HEK293 (cell line): Measurements from ENCODE around the gene PARVA.

ENCODE experiments used
- CTCF ChIA-PET: fragments of 350-600 bp; formaldehyde crosslinking; extraction: SDS; loops from one replicate; lab custom pipeline; 2021; ENCODE audit warnings: antibody characterized with exemption; lab: Yijun Ruan, JAX
- POLR2A ChIA-PET: fragments of 300-600 bp; formaldehyde crosslinking; extraction: SDS; loops from one replicate; lab custom pipeline; 2020; ENCODE audit warnings: antibody characterized with exemption, inconsistent platforms; lab: Yijun Ruan, JAX
- H3K27ac ChIP-seq: fragments of 200-500 bp; sonication (Bioruptor generic); 2 replicates; pipeline ENCODE4 v1.5.1; 2014; ENCODE audit warnings: low read depth, low read length, control low read depth, inconsistent platforms; ENCODE audit errors: extremely low read depth
- H3K36me3 ChIP-seq, 2 experiments: fragments of 200-500 bp in 1 of 2; sonication (Bioruptor generic) in 1 of 2; 1 replicate in 1 of 2; 2 replicates in 1 of 2; pipeline ENCODE4 v1.5.1; 2014 to 2017; ENCODE audit warnings: inconsistent platforms in 2 of 2, low read length in 2 of 2; ENCODE audit not compliant: control insufficient read depth in 2 of 2, insufficient read depth in 1 of 2
- H3K4me1 ChIP-seq: fragments of 200-500 bp; sonication (Bioruptor generic); 2 replicates; pipeline ENCODE4 v1.5.1; 2014; ENCODE audit warnings: mild to moderate bottlenecking, low read length, inconsistent platforms; ENCODE audit not compliant: control insufficient read depth, insufficient read depth
- H3K4me3 ChIP-seq: 2 replicates; pipeline ENCODE4 v1.5.1; 2011; ENCODE audit warnings: low read depth, mild to moderate bottlenecking, control low read depth, low read length, moderate library complexity
- H3K9me3 ChIP-seq: fragments of 200-500 bp; sonication (Bioruptor generic); 2 replicates; pipeline ENCODE4 v1.5.1; 2014; ENCODE audit warnings: low read depth, low read length, inconsistent platforms; ENCODE audit not compliant: control insufficient read depth, insufficient read depth
- GFI1B ChIP-seq: fragments of 450-650 bp; formaldehyde crosslinking; IDR thresholded peaks from 2 replicates; pipeline ENCODE4 v1.5.1; 2016; ENCODE audit warnings: missing biosample characterization, missing genetic modification characterization
- KLF7 ChIP-seq: fragments of 450-650 bp; formaldehyde crosslinking; IDR thresholded peaks from 2 replicates; pipeline ENCODE4 v1.5.1; 2016; ENCODE audit warnings: missing biosample characterization, missing genetic modification characterization, borderline replicate concordance
- MEIS1 ChIP-seq: sonication (generic); formaldehyde crosslinking; IDR thresholded peaks from 2 replicates; pipeline ENCODE4 v1.8.1; 2022; ENCODE audit warnings: missing genetic modification reagents, mild to moderate bottlenecking, borderline replicate concordance
- SP3 ChIP-seq: fragments of 450-650 bp; formaldehyde crosslinking; IDR thresholded peaks from 2 replicates; pipeline ENCODE4 v1.5.1; 2016; ENCODE audit warnings: missing biosample characterization, missing genetic modification characterization
- ZBTB20 ChIP-seq: fragments of 450-650 bp; formaldehyde crosslinking; IDR thresholded peaks from 2 replicates; pipeline ENCODE4 v1.5.1; 2016; ENCODE audit warnings: missing biosample characterization, missing genetic modification characterization
- ZNF114 ChIP-seq: fragments of 450-650 bp; formaldehyde crosslinking; IDR thresholded peaks from 2 replicates; pipeline ENCODE4 v1.5.0; 2017; ENCODE audit warnings: missing biosample characterization, missing genetic modification characterization
- ZNF211 ChIP-seq: fragments of 450-650 bp; formaldehyde crosslinking; IDR thresholded peaks from 2 replicates; pipeline ENCODE4 v1.5.1; 2016; ENCODE audit warnings: low read depth, missing biosample characterization, missing genetic modification characterization
- ZNF747 ChIP-seq: fragments of 450-650 bp; formaldehyde crosslinking; IDR thresholded peaks from 2 replicates; pipeline ENCODE4 v1.5.1; 2016; ENCODE audit warnings: missing biosample characterization, missing genetic modification characterization
- ZNF777 ChIP-seq: fragments of 450-650 bp; formaldehyde crosslinking; IDR thresholded peaks from 2 replicates; pipeline ENCODE4 v1.5.1; 2017; ENCODE audit warnings: missing biosample characterization, missing genetic modification characterization, borderline replicate concordance
- ZXDB ChIP-seq: fragments of 450-650 bp; formaldehyde crosslinking; IDR thresholded peaks from 2 replicates; pipeline ENCODE4 v1.5.1; 2016; ENCODE audit warnings: missing biosample characterization, missing genetic modification characterization
- TF ChIP-seq, protein P1 (sequence below): fragments of 450-650 bp; formaldehyde crosslinking; IDR thresholded peaks from 2 replicates; pipeline ENCODE4 v1.5.1; 2016; ENCODE audit warnings: missing biosample characterization, missing genetic modification characterization
- TF ChIP-seq, protein P2 (sequence below): fragments of 450-650 bp; formaldehyde crosslinking; conservative IDR thresholded peaks from 2 replicates; pipeline ENCODE4 v1.5.1; 2016; ENCODE audit warnings: low read depth, missing biosample characterization, missing genetic modification characterization
- TF ChIP-seq, protein P3 (sequence below): fragments of 450-650 bp; formaldehyde crosslinking; conservative IDR thresholded peaks from 2 replicates; pipeline ENCODE4 v1.5.1; 2016; ENCODE audit warnings: low read depth, missing biosample characterization, missing genetic modification characterization
- TF ChIP-seq, protein P4 (sequence below): fragments of 450-650 bp; IDR thresholded peaks from 2 replicates; pipeline ENCODE4 v1.5.1; 2018; ENCODE audit warnings: missing biosample characterization, mild to moderate bottlenecking, missing genetic modification characterization

PARVA gene

DNA sequence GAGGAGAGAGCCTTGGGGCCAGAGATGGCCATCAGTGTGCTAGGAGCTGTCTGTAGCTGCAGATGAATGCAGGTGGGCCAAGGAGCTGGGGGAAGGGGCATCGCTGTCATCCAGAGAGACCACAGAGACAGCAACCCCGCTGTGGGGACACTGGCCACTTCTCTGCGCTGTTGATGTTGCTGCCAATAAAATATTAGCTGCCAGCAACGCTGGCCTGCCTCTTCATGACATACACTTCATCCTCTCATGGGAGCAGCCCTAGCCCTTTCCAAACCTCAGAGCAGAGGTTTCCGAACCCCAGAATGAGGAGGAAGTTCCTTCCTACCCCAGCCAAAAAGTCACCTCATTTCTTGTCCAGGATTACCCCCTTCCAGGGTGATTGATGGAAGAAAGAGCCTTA lies 106.2 kb downstream of the PARVA start (continued):
- TF ChIP-seq ZNF777 (tag by site-specific recombination) (no peak), ZNF211 (tag by site-specific recombination) (no peak), ZXDB (no peak), GFI1B (tag by site-specific recombination) (no peak), SP3 (tag by site-specific recombination) (no peak), MEIS1 (CRISPR knock-in tag) (no peak), ZNF747 (tag by site-specific recombination) (no peak), ZBTB20 (no peak)
- TF ChIP-seq, protein P1, sequence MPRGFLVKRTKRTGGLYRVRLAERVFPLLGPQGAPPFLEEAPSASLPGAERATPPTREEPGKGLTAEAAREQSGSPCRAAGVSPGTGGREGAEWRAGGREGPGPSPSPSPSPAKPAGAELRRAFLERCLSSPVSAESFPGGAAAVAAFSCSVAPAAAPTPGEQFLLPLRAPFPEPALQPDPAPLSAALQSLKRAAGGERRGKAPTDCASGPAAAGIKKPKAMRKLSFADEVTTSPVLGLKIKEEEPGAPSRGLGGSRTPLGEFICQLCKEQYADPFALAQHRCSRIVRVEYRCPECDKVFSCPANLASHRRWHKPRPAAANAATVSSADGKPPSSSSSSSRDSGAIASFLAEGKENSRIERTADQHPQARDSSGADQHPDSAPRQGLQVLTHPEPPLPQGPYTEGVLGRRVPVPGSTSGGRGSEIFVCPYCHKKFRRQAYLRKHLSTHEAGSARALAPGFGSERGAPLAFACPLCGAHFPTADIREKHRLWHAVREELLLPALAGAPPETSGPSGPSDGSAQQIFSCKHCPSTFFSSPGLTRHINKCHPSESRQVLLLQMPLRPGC, result no peak
- TF ChIP-seq, protein P2, sequence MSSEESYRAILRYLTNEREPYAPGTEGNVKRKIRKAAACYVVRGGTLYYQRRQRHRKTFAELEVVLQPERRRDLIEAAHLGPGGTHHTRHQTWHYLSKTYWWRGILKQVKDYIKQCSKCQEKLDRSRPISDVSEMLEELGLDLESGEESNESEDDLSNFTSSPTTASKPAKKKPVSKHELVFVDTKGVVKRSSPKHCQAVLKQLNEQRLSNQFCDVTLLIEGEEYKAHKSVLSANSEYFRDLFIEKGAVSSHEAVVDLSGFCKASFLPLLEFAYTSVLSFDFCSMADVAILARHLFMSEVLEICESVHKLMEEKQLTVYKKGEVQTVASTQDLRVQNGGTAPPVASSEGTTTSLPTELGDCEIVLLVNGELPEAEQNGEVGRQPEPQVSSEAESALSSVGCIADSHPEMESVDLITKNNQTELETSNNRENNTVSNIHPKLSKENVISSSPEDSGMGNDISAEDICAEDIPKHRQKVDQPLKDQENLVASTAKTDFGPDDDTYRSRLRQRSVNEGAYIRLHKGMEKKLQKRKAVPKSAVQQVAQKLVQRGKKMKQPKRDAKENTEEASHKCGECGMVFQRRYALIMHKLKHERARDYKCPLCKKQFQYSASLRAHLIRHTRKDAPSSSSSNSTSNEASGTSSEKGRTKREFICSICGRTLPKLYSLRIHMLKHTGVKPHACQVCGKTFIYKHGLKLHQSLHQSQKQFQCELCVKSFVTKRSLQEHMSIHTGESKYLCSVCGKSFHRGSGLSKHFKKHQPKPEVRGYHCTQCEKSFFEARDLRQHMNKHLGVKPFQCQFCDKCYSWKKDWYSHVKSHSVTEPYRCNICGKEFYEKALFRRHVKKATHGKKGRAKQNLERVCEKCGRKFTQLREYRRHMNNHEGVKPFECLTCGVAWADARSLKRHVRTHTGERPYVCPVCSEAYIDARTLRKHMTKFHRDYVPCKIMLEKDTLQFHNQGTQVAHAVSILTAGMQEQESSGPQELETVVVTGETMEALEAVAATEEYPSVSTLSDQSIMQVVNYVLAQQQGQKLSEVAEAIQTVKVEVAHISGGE (tag by site-specific recombination), result no peak
- TF ChIP-seq, protein P3, sequence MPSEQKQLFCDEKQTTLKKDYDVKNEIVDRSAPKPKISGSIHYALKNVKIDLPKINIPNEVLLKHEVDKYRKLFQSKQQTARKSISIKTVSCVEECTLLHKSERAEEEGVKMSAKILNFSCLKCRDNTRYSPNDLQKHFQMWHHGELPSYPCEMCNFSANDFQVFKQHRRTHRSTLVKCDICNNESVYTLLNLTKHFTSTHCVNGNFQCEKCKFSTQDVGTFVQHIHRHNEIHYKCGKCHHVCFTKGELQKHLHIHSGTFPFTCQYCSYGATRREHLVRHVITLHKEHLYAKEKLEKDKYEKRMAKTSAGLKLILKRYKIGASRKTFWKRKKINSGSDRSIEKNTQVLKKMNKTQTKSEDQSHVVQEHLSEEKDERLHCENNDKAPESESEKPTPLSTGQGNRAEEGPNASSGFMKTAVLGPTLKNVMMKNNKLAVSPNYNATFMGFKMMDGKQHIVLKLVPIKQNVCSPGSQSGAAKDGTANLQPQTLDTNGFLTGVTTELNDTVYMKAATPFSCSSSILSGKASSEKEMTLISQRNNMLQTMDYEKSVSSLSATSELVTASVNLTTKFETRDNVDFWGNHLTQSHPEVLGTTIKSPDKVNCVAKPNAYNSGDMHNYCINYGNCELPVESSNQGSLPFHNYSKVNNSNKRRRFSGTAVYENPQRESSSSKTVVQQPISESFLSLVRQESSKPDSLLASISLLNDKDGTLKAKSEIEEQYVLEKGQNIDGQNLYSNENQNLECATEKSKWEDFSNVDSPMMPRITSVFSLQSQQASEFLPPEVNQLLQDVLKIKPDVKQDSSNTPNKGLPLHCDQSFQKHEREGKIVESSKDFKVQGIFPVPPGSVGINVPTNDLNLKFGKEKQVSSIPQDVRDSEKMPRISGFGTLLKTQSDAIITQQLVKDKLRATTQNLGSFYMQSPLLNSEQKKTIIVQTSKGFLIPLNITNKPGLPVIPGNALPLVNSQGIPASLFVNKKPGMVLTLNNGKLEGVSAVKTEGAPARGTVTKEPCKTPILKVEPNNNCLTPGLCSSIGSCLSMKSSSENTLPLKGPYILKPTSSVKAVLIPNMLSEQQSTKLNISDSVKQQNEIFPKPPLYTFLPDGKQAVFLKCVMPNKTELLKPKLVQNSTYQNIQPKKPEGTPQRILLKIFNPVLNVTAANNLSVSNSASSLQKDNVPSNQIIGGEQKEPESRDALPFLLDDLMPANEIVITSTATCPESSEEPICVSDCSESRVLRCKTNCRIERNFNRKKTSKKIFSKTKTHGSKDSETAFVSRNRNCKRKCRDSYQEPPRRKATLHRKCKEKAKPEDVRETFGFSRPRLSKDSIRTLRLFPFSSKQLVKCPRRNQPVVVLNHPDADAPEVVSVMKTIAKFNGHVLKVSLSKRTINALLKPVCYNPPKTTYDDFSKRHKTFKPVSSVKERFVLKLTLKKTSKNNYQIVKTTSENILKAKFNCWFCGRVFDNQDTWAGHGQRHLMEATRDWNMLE (tag by site-specific recombination), result no peak
- TF ChIP-seq, protein P4, sequence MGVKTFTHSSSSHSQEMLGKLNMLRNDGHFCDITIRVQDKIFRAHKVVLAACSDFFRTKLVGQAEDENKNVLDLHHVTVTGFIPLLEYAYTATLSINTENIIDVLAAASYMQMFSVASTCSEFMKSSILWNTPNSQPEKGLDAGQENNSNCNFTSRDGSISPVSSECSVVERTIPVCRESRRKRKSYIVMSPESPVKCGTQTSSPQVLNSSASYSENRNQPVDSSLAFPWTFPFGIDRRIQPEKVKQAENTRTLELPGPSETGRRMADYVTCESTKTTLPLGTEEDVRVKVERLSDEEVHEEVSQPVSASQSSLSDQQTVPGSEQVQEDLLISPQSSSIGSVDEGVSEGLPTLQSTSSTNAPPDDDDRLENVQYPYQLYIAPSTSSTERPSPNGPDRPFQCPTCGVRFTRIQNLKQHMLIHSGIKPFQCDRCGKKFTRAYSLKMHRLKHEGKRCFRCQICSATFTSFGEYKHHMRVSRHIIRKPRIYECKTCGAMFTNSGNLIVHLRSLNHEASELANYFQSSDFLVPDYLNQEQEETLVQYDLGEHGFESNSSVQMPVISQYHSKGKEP (tag by site-specific recombination), result no peak

DNA sequence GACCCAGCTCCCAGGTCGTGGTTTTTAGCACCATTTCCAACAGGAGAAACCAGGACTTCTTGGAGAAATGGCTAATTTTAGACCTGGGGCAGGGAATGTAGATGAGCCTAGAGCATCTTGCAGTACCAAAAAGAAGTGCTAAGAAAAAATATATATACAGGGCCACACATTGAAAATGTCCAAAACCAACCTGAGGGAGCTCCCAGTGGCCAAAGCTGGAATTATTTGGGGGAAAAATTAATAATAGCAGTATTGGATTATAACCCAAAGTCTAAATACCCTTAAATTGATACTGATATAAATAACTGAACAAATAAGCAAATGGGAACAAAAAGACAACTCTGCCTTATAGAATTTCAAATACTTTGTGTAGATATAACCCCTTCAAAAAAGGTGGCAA lies 108.0 kb downstream of the PARVA start:
- ChIA-PET POLR2A (no interaction called here), CTCF (interaction anchor here (0.6 to 1.1 kb wide), 7 partner anchors 9 to 408 kb away, joined by 3 to 7 read pairs (median 3); no protein-coding TSS in a partner anchor)
- Histone ChIP-seq H3K4me1 (no peaks in the 10 kb centered on the region), H3K9me3 (no peaks in the 10 kb centered on the region), H3K27ac (no peak overlapping the region), H3K36me3 (peaks cover 0 to 3% of the 10 kb centered on the region in 2 experiments; a peak in 1 of 3 replicates), H3K4me3 (no peak overlapping the region)
- no peak for TF ChIP-seq ZNF114 (tag by site-specific recombination)
- TF ChIP-seq KLF7 (tag by site-specific recombination), result no peak
